ENCODE measurements around the gene KLHL2. TPM values are rescaled to one million over a fixed set of nuclear protein-coding genes. Genes with fewer than 3 reads are reported as not detected.

KLHL2 gene
- total and polyA plus RNA-seq, 8 donors, result 4.1 to 12.2 (median 6.9) TPM

DNA sequence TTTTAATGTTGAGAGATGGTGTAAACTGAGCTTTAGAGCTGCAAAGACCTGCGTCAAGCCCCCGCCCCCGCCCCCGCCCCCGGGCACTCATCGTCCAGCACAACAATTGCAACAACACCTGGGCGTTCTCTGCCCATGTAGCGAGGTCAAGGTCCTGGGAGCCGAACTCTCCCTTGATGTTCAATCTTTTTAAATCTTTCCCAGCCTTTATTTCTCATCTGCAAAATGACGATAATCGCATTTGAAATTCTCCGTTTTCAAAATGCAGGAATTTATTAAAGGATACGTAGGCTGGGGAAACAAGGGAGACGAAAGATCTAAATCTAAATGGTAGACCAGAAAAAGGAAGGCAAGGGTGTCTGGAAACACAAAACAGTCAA lies 119.5 kb downstream of the KLHL2 start:
- Histone ChIP-seq H3K4me1 (peaks cover 8 to 31% (median 29%) of the 10 kb centered on the region in 3 donors), H3K27ac (peak overlapping the region; percentile 70 to 87 (median 82)), H3K27me3 (no peaks in the 10 kb centered on the region), H3K36me3 (no peaks in the 10 kb centered on the region), H3K9me3 (no peaks in the 10 kb centered on the region), H3K4me3 (peak overlapping the region; percentile 38 to 75 (median 54))
- ATAC-seq (peak; percentile 34 to 53 (median 48)), FAIRE-seq (no peak), DNase-seq (peak in 3 of 6 donors; percentile 42 to 44 (median 44))
- WGBS, 2 donors, result 0 to 1% methylated on average over 14 of the region's 14 CpGs
- intact Hi-C loops (cut with DNase I), result no loop called here
- TF ChIP-seq CTCF (IDR thresholded peaks at IDR 0.05), result no peak

GRCh38 chr4:165327211-165328100 lies 120.1 kb downstream of the KLHL2 start, which contains the start of gene MSMO1:
MSMO1 (plus strand) TSS chr4:165327669; CDS start chr4:165333371, 5,702 bp downstream.
- DNase-seq, result peak; percentile 98 to 99 (median 99)
- WGBS, 2 donors, result 1% methylated on average over 75 to 76 of the region's 76 CpGs
- Histone ChIP-seq H3K9me3 (no peaks in the 10 kb centered on the region), H3K4me1 (peaks cover 8 to 31% (median 29%) of the 10 kb centered on the region in 3 donors), H3K27ac (peak within 1 kb of the TSS; percentile 70 to 87 (median 82)), H3K36me3 (no peaks in the 10 kb centered on the region), H3K4me3 (peak within 1 kb of the TSS; percentile 65 to 83 (median 74)), H3K27me3 (no peaks in the 10 kb centered on the region)
- peak; percentile 94 to 98 (median 96) for ATAC-seq
- FAIRE-seq, result peak; percentile 95
- TF ChIP-seq CTCF (IDR thresholded peaks at IDR 0.05), result no peak
- intact Hi-C loops (cut with DNase I), result no loop called here

- Histone ChIP-seq H3K36me3 (no peaks in the 10 kb centered on the region), H3K27ac (peak overlapping the region in 3 of 4 donors; percentile 43 to 70 (median 69)), H3K4me1 (peaks cover 8 to 31% (median 29%) of the 10 kb centered on the region in 3 donors), H3K4me3 (peak overlapping the region; percentile 65 to 83 (median 74)), H3K9me3 (no peaks in the 10 kb centered on the region), H3K27me3 (no peaks in the 10 kb centered on the region)
- ATAC-seq (peak in 3 of 4 donors; percentile 0 to 5 (median 2)), DNase-seq (no peak), FAIRE-seq (no peak)
- intact Hi-C loops (cut with DNase I), result no loop called here
- WGBS, 2 donors, result 0 to 1% methylated on average over 7 of the region's 7 CpGs
- no peak for TF ChIP-seq CTCF (IDR thresholded peaks at IDR 0.05)
Measured at GRCh38 chr4:165328101-165328425, 120.7 kb downstream of the KLHL2 start.

GRCh38 chr4:165328708-165329107 lies 121.3 kb downstream of the KLHL2 start:
- no peaks in the 10 kb centered on the region for H3K27me3 ChIP-seq
- H3K4me1 ChIP-seq, result peaks cover 8 to 31% (median 29%) of the 10 kb centered on the region in 3 donors
- no peak for TF ChIP-seq CTCF (IDR thresholded peaks at IDR 0.05)
- ATAC-seq, result no peak
- peak overlapping the region in 3 of 4 donors; percentile 65 to 83 (median 75) for H3K4me3 ChIP-seq
- no peak overlapping the region for H3K27ac ChIP-seq
- H3K9me3 ChIP-seq, result no peaks in the 10 kb centered on the region
- WGBS, 2 donors, result 20 to 25% methylated on average over 4 of the region's 4 CpGs
- no peak for FAIRE-seq
- intact Hi-C loops (cut with DNase I), result no loop called here
- DNase-seq, result no peak
- H3K36me3 ChIP-seq, result no peaks in the 10 kb centered on the region

GRCh38 chr4:165330071-165330470 lies 122.7 kb downstream of the KLHL2 start:
- no peaks in the 10 kb centered on the region for H3K9me3 ChIP-seq
- H3K4me3 ChIP-seq, result no peak overlapping the region
- ATAC-seq, result no peak
- no peak for FAIRE-seq
- H3K36me3 ChIP-seq, result no peaks in the 10 kb centered on the region
- no peaks in the 10 kb centered on the region for H3K27me3 ChIP-seq
- TF ChIP-seq CTCF (IDR thresholded peaks at IDR 0.05), result no peak
- no peak overlapping the region for H3K27ac ChIP-seq
- no peak for DNase-seq
- intact Hi-C loops (cut with DNase I), result no loop called here
- peaks cover 8 to 31% (median 29%) of the 10 kb centered on the region in 3 donors for H3K4me1 ChIP-seq
- 57 to 65% methylated on average over 2 of the region's 2 CpGs for WGBS, 2 donors
